Ascending aorta (tissue), 2 donors: ENCODE data around the gene RAB3GAP2. TPM values are rescaled to one million over a fixed set of nuclear protein-coding genes. Genes with fewer than 3 reads are reported as not detected.

Experiments
- DNase-seq, 2 donors: peaks; one replicate each; pipeline ENCODE4 v3.0.0-alpha.2; 2019; ENCODE audit warnings: low spot score in 2 of 2
- H3K27ac ChIP-seq, 2 donors: fragments of 200-600 bp; sonication (generic); one replicate each; pipeline ENCODE4 v1.5.1; 2016 to 2017; ENCODE audit warnings: mild to moderate bottlenecking in 1 of 2
- H3K27me3 ChIP-seq: fragments of 200-600 bp; sonication (generic); one replicate; pipeline ENCODE4 v1.5.1; 2017
- H3K36me3 ChIP-seq, 2 donors: fragments of 200-600 bp; sonication (generic); one replicate each; pipeline ENCODE4 v1.5.1; 2016
- H3K4me1 ChIP-seq, 2 donors: fragments of 200-600 bp; sonication (generic); one replicate each; pipeline ENCODE4 v1.5.1; 2016 to 2017; ENCODE audit warnings: mild to moderate bottlenecking in 1 of 2
- H3K4me3 ChIP-seq, 2 donors: fragments of 200-600 bp; sonication (generic); one replicate each; pipeline ENCODE4 v1.5.1; 2016 to 2017; ENCODE audit warnings: mild to moderate bottlenecking in 1 of 2
- H3K9me3 ChIP-seq, 2 donors: fragments of 200-600 bp; sonication (generic); one replicate each; pipeline ENCODE4 v1.5.1; 2016
- CTCF ChIP-seq, 3 experiments: fragments of 200-600 bp in 2 of 3; fragments of 450-650 bp in 1 of 3; sonication (generic) in 2 of 3; IDR thresholded peaks; one replicate each; pipeline ENCODE4 v1.5.1; 2016 to 2019; ENCODE audit warnings: antibody characterized with exemption in 3 of 3, mild to moderate bottlenecking in 1 of 3, moderate library complexity in 1 of 3
- intact Hi-C: fragments of 100-400 bp; cut with DNase I; formaldehyde crosslinking; loops from one replicate; pipeline ENCODE4 v1.15.1; 2023
- total RNA-seq: library from RNA; depleted of rRNA; stranded (reverse); fragments of >200 nt; gene quantifications from one replicate; pipeline ENCODE4 v1.1.0, GENCODE V29; 2016

The RAB3GAP2 gene
- total RNA-seq, 1 donor from 2014 or later: 9.8 TPM

- H3K27me3 ChIP-seq: no peaks in the 10 kb centered on the region
- H3K4me3 ChIP-seq: no peak overlapping the region
- intact Hi-C loops: loop anchor here (5.0 kb wide), 1 partner anchor 230 kb away; the partner anchor contains the start of gene MARK1
- no peaks in the 10 kb centered on the region for H3K9me3 ChIP-seq
- no peaks in the 10 kb centered on the region for H3K36me3 ChIP-seq
- no peak for DNase-seq
- no peak overlapping the region for H3K27ac ChIP-seq
- H3K4me1 ChIP-seq: peaks cover 0 to 2% of the 10 kb centered on the region in 2 donors
- TF ChIP-seq CTCF (IDR thresholded peaks at IDR 0.05): no peak
Observed at GRCh38 chr1:220296981-220297380, 24.7 kb upstream of the RAB3GAP2 start.

GRCh38 chr1:220294846-220295301 is 22.6 kb upstream of the RAB3GAP2 start:
- Histone ChIP-seq H3K27me3 (no peaks in the 10 kb centered on the region), H3K27ac (no peak overlapping the region), H3K4me1 (no peaks in the 10 kb centered on the region), H3K4me3 (no peak overlapping the region), H3K36me3 (no peaks in the 10 kb centered on the region), H3K9me3 (no peaks in the 10 kb centered on the region)
- intact Hi-C loops: loop anchor here (5.0 kb wide), 1 partner anchor 232 kb away; the partner anchor contains the start of gene MARK1
- no peak for TF ChIP-seq CTCF (IDR thresholded peaks at IDR 0.05)
- no peak for DNase-seq

DNA sequence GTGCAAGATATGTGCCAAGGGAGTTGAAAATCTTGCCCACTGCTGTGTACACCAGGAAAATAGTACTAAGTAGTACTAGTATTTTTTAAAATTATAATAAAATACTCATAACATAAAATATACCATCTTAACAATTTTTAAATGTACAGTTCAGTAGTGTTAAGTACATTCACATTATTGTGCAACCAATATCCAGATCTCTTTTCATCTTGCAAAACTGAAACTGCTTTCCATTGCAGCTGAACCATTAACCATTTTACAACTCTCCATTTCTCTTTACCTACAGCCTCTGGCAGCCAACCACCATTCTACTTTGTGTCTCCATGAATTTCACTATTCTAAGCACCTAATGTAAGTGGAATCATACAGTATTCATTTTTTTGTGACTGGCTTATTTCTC is 19.3 kb upstream of the RAB3GAP2 start:
- Histone ChIP-seq H3K9me3 (no peaks in the 10 kb centered on the region), H3K27me3 (no peaks in the 10 kb centered on the region), H3K4me3 (no peak overlapping the region), H3K4me1 (no peaks in the 10 kb centered on the region), H3K27ac (no peak overlapping the region), H3K36me3 (no peaks in the 10 kb centered on the region)
- TF ChIP-seq CTCF (IDR thresholded peaks at IDR 0.05): no peak
- intact Hi-C loops: no loop called here
- DNase-seq: no peak

- Histone ChIP-seq H3K27ac (no peak overlapping the region), H3K27me3 (no peaks in the 10 kb centered on the region)
- DNase-seq: no peak
Observed at GRCh38 chr1:220290140-220290761, 18.0 kb upstream of the RAB3GAP2 start.

GRCh38 chr1:220287129-220287528 is 14.9 kb upstream of the RAB3GAP2 start:
- Histone ChIP-seq H3K27me3 (no peaks in the 10 kb centered on the region), H3K9me3 (no peaks in the 10 kb centered on the region), H3K4me1 (no peaks in the 10 kb centered on the region), H3K36me3 (no peaks in the 10 kb centered on the region), H3K27ac (no peak overlapping the region), H3K4me3 (no peak overlapping the region)
- no peak for TF ChIP-seq CTCF (IDR thresholded peaks at IDR 0.05)
- no peak for DNase-seq
- intact Hi-C loops: no loop called here

More at GRCh38 chr1:220290140-220290761, 18.0 kb upstream of the RAB3GAP2 start:
- Histone ChIP-seq H3K36me3 (no peaks in the 10 kb centered on the region), H3K9me3 (no peaks in the 10 kb centered on the region), H3K4me3 (no peak overlapping the region), H3K4me1 (no peaks in the 10 kb centered on the region)
- intact Hi-C loops: no loop called here
- no peak for TF ChIP-seq CTCF (IDR thresholded peaks at IDR 0.05)
